Esophagus (tissue), 2 donors: Measurements from ENCODE around the gene RIOK2. TPM values are rescaled to one million over a fixed set of nuclear protein-coding genes. Genes with fewer than 3 reads are reported as not detected.

Experiments
- H3K27ac ChIP-seq, 2 donors: one replicate each; pipeline ENCODE4 v1.5.1; 2013; ENCODE audit warnings: low read depth in 2 of 2, mild to moderate bottlenecking in 2 of 2, inconsistent platforms in 1 of 2, low read length in 1 of 2, moderate library complexity in 1 of 2
- H3K27me3 ChIP-seq, 2 donors: one replicate each; pipeline ENCODE4 v1.6.1; 2013; ENCODE audit warnings: low read length in 2 of 2, control low read depth in 1 of 2, mild to moderate bottlenecking in 1 of 2; ENCODE audit not compliant: insufficient read depth in 2 of 2, control insufficient read depth in 1 of 2
- H3K36me3 ChIP-seq, 2 donors: one replicate each; pipeline ENCODE4 v1.6.1; 2013; ENCODE audit warnings: low read length in 1 of 2; ENCODE audit not compliant: control insufficient read depth in 2 of 2, insufficient read depth in 2 of 2
- H3K4me1 ChIP-seq, 2 donors: one replicate each; pipeline ENCODE4 v1.6.1; 2013; ENCODE audit warnings: low read length in 1 of 2; ENCODE audit not compliant: control insufficient read depth in 2 of 2, insufficient read depth in 2 of 2
- H3K4me3 ChIP-seq, 2 donors: one replicate each; pipeline ENCODE4 v1.5.1; 2013; ENCODE audit warnings: low read length in 2 of 2, mild to moderate bottlenecking in 2 of 2, low read depth in 1 of 2, moderate library complexity in 1 of 2
- H3K9me3 ChIP-seq, 2 donors: one replicate each; pipeline ENCODE4 v1.6.1; 2013; ENCODE audit warnings: mild to moderate bottlenecking in 2 of 2, low read depth in 1 of 2, low read length in 1 of 2, moderate library complexity in 1 of 2; ENCODE audit not compliant: control insufficient read depth in 2 of 2, insufficient read depth in 1 of 2
- WGBS, 2 donors: extraction: QIAGEN DNeasy Blood & Tissue Kit; methylation state at CpG; one replicate each; pipeline ENCODE4 v1.1.7; 2013; 5-methylcytosine and 5-hydroxymethylcytosine counted together
- polyA plus RNA-seq, 2 donors: library from polyadenylated mRNA; stranded (reverse); fragments of 200-250 nt; gene quantifications; one replicate each; pipeline ENCODE4 v1.2.3, GENCODE V29; 2013
- donor health status: healthy with polysubstance abuse.
- donor health status: Bipolar disorder and iron deficiency.

Gene RIOK2
- polyA plus RNA-seq, 2 donors: 7.0 to 10.2 TPM

- Histone ChIP-seq H3K27me3 (no peaks in the 10 kb centered on the region), H3K9me3 (no peaks in the 10 kb centered on the region), H3K36me3 (no peaks in the 10 kb centered on the region), H3K4me1 (no peaks in the 10 kb centered on the region), H3K4me3 (no peak overlapping the region), H3K27ac (no peak overlapping the region)
- WGBS, 2 donors: 84 to 86% methylated on average over 4 of the region's 4 CpGs
Measured at GRCh38 chr5:97135868-97136267, 47.2 kb downstream of the RIOK2 start.

- Histone ChIP-seq H3K27ac (no peak overlapping the region), H3K4me1 (no peaks in the 10 kb centered on the region), H3K4me3 (no peak overlapping the region), H3K9me3 (no peaks in the 10 kb centered on the region), H3K36me3 (no peaks in the 10 kb centered on the region), H3K27me3 (no peaks in the 10 kb centered on the region)
- WGBS, 2 donors: 71 to 72% methylated on average over 3 of the region's 3 CpGs
Measured at GRCh38 chr5:97134634-97135033, 48.4 kb downstream of the RIOK2 start.

GRCh38 chr5:97133101-97133500 lies 49.9 kb downstream of the RIOK2 start:
- H3K27me3 ChIP-seq: no peaks in the 10 kb centered on the region
- no peak overlapping the region for H3K27ac ChIP-seq
- no peaks in the 10 kb centered on the region for H3K9me3 ChIP-seq
- no peaks in the 10 kb centered on the region for H3K36me3 ChIP-seq
- H3K4me1 ChIP-seq: no peaks in the 10 kb centered on the region
- H3K4me3 ChIP-seq: no peak overlapping the region

GRCh38 chr5:97131921-97132320 lies 51.1 kb downstream of the RIOK2 start:
- Histone ChIP-seq H3K4me3 (no peak overlapping the region), H3K4me1 (no peaks in the 10 kb centered on the region), H3K9me3 (no peaks in the 10 kb centered on the region), H3K36me3 (no peaks in the 10 kb centered on the region), H3K27ac (no peak overlapping the region), H3K27me3 (no peaks in the 10 kb centered on the region)
- WGBS, 2 donors: 53 to 58% methylated on average over 5 of the region's 5 CpGs

- Histone ChIP-seq H3K27ac (no peak overlapping the region), H3K36me3 (no peaks in the 10 kb centered on the region), H3K4me3 (no peak overlapping the region), H3K4me1 (no peaks in the 10 kb centered on the region), H3K9me3 (no peaks in the 10 kb centered on the region), H3K27me3 (no peaks in the 10 kb centered on the region)
Measured at GRCh38 chr5:97131139-97131710, 51.8 kb downstream of the RIOK2 start.

- no peak overlapping the region for H3K27ac ChIP-seq
- H3K27me3 ChIP-seq: no peaks in the 10 kb centered on the region
- WGBS, 2 donors: 92 to 93% methylated on average over 1 of the region's 1 CpG
- H3K4me3 ChIP-seq: no peak overlapping the region
- no peaks in the 10 kb centered on the region for H3K9me3 ChIP-seq
- no peaks in the 10 kb centered on the region for H3K4me1 ChIP-seq
- H3K36me3 ChIP-seq: no peaks in the 10 kb centered on the region
Measured at GRCh38 chr5:97127727-97128126, 55.3 kb downstream of the RIOK2 start.

GRCh38 chr5:97125125-97125683 lies 57.8 kb downstream of the RIOK2 start:
- Histone ChIP-seq H3K4me3 (no peak overlapping the region), H3K36me3 (no peaks in the 10 kb centered on the region), H3K9me3 (no peaks in the 10 kb centered on the region), H3K4me1 (no peaks in the 10 kb centered on the region), H3K27ac (no peak overlapping the region), H3K27me3 (no peaks in the 10 kb centered on the region)
- 72 to 78% methylated on average over 3 of the region's 3 CpGs for WGBS, 2 donors

- Histone ChIP-seq H3K36me3 (no peaks in the 10 kb centered on the region), H3K4me3 (no peak overlapping the region), H3K27me3 (no peaks in the 10 kb centered on the region), H3K9me3 (no peaks in the 10 kb centered on the region), H3K27ac (no peak overlapping the region), H3K4me1 (no peaks in the 10 kb centered on the region)
- 55 to 63% methylated on average over 2 of the region's 2 CpGs for WGBS, 2 donors
Measured at GRCh38 chr5:97124335-97124734, 58.7 kb downstream of the RIOK2 start.

- 86 to 92% methylated on average over 5 of the region's 5 CpGs for WGBS, 2 donors
- Histone ChIP-seq H3K4me1 (no peaks in the 10 kb centered on the region), H3K27ac (no peak overlapping the region), H3K27me3 (no peaks in the 10 kb centered on the region), H3K36me3 (no peaks in the 10 kb centered on the region), H3K4me3 (no peak overlapping the region), H3K9me3 (no peaks in the 10 kb centered on the region)
Measured at GRCh38 chr5:97121848-97122247, 61.2 kb downstream of the RIOK2 start.

- no peak overlapping the region for H3K27ac ChIP-seq
- WGBS, 2 donors: 61 to 73% methylated on average over 2 of the region's 2 CpGs
- H3K4me1 ChIP-seq: no peaks in the 10 kb centered on the region
- H3K9me3 ChIP-seq: no peaks in the 10 kb centered on the region
- H3K4me3 ChIP-seq: no peak overlapping the region
- H3K36me3 ChIP-seq: no peaks in the 10 kb centered on the region
- H3K27me3 ChIP-seq: no peaks in the 10 kb centered on the region
Measured at GRCh38 chr5:97120195-97120594, 62.9 kb downstream of the RIOK2 start.
